Measurements from ENCODE around the gene PLXDC2.

PLXDC2 gene

DNA sequence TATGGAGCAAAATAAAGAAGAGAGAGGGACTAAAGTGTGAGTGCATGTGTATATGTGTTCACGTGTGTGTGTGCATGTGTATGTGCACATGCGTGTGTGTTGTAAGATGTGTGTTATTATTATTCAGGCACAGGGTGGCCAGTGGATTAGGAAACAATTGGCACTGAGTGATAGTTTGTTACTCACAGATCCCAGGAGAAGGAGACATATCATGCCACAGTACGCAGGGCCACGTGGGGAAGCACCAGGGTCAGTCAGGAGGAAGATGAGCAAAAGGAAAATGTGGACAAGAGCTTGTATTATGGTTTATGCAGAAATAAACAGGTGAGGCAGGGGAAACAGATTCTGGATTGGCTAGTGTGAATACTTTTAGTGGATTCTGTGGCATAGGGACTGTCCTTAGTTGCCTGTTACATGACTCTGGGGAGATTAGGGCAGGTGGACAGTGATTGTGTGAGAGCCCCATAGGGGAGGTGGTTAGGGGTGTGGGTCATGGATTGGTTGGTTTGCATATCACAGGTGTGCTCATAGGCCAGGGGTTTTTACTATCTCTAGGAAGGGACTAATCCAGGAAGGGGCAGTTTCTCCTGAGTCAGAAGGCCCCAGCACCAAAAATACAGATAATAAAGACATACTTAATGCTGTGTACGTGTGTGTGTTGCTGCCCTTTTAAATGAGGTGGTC, 90.0 kb downstream of the PLXDC2 start:
- FAIRE-seq (no peak), DNase-seq (ENCODE audit: low spot score) (no peak)

DNA sequence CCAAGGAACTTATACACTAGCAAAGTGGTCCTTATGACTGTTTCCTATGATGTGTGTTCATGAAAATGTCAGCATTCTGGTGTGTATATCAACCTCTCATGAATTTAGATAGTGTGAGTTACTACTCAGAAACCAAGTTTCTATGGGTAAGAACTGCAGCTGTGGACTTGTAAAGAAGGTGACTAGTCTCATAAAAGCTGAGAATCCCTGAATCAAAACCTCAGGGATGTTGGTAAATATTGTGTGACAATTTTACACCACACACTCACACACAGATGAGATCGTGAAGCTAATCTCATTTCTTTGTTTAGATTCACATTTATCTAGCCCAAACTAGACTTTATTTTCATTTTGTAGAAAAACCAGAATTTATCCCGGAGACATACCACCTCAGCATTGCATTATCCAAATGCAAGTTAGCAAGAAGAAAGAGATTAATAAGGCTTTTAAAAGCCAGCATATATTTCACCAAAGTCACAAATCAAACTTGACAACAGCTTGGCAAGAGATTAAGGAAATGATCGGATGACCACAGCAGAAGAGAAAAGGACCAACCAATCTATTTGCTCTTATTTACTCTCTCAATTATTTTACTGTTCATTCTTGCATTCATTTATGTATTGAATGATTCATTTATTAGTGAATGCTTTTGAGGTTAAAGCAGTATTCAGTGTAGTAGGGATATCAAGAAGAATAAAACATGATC, 92.9 kb downstream of the PLXDC2 start:
- DNase-seq (ENCODE audit: low spot score): no peak
- no peak for FAIRE-seq

GRCh38 chr10:19911886-19912285, 95.7 kb downstream of the PLXDC2 start:
- DNase-seq (ENCODE audit: low spot score) (no peak), FAIRE-seq (no peak)

DNA sequence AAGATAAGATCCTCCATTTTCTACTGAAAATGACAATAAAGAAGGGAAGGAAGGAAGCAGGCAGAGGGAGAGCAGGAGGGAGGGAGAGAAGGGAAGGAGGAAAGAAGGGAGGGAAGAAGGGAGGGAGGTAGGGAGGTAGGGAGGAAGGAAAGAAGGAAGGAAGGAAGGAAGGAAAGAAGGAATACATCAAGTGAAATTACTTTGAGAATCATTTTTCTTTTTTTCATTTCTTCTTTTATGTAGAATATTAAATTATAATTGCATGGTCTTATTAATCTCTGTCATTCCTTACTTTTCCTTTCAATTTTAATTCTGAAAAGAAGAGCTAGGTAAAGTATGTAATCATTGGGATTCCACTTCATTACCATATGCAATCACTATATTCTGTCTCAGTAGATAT, 97.8 kb downstream of the PLXDC2 start:
- DNase-seq (ENCODE audit: low spot score) (no peak), FAIRE-seq (no peak)

DNA sequence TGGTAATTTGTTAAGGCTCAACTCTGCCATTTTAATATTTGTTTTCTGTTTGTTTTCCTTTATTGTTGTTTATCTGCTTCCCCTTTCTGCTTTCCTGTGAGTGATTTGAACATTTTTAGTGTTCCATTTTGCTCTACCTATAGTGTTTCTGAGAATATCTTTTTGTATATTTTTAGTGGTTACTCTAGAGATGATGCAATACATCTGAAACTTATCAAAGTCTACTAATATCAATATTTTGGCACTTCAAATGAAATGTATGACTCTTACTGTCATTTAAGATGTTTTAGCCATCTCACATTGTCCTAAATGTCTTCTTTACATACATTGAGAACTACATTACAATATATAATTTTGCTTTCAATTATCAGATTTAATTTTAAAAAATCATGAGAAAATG, 98.9 kb downstream of the PLXDC2 start:
- DNase-seq (ENCODE audit: low spot score): no peak
- FAIRE-seq: no peak

DNA sequence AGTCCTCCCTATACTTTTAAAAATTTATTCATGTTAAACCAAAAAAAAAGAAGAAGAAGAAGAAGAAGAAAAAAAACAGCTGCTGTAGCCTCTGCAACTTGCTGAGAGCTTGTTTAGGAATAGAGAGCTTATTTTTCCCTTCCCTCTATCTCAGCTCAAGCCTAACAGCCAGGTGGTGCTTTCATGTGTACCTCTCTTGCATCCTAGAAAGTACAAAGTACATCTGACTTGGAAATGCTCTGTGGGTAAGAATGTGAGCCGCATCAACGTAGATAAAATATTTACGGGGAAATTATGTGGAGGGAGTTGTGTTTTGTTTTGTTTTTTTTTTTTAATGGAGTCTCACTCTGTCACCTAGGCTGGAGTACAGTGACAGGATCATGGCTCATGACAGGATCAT, 99.6 kb downstream of the PLXDC2 start:
- FAIRE-seq (no peak), DNase-seq (ENCODE audit: low spot score) (no peak)

DNA sequence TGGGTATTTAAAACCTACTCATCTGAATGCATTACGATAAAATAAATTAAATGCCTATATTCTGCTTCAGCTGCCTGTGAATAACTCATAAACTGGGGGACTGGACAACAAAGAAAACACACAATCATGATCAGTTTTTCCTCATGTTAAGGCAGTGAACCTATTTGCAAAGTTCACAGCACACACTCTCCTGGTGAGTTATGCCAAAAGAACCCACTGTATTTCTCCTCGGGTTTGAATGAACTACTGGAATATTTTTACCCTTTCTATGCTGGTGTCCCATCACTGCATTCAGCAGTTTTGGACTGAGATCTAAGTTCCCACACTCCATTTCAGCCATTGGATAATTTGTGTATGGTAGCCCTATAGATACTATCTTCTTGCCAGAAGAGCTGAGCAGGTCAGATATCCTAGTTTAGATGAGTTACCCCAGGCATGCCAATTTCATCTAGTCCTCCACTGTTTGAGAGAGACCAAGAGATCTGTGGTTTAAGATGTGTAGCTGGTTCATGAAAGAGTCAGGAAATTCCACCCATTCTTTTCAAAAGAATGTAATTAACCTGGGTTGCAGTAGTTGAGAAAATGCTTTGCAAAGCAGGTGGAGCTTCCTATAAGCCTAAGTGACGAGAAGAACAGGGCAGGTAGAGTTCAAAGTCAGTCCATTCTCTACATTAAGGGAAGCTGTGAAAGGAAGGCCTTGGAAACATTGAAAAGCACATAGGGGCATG, 101.7 kb downstream of the PLXDC2 start:
- FAIRE-seq (no peak), DNase-seq (ENCODE audit: low spot score) (no peak)

DNA sequence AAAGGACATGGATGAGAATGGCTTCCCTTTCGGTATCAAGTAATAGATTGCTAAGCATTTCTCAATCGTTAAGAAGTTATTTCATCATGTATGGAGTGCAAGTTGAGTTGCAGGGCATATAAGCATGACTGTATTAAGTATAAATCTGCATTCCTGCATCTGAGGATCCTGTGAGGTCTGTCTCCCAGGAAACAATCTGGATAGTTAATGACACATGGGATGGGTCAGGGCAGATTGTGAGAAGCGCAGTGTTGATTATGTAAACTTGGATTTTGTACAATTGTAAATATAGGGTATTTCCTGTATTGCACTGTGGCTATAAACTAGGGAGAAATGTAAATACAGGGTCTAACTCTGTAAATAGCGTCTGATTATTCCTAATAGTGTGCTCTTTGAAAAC, 102.6 kb downstream of the PLXDC2 start:
- DNase-seq (ENCODE audit: low spot score): no peak

GRCh38 chr10:19919671-19920070, 103.4 kb downstream of the PLXDC2 start:
- no peak for FAIRE-seq
- DNase-seq (ENCODE audit: low spot score): no peak

More for the DNA sequence above, 102.6 kb downstream of the PLXDC2 start:
- FAIRE-seq: no peak

DNA sequence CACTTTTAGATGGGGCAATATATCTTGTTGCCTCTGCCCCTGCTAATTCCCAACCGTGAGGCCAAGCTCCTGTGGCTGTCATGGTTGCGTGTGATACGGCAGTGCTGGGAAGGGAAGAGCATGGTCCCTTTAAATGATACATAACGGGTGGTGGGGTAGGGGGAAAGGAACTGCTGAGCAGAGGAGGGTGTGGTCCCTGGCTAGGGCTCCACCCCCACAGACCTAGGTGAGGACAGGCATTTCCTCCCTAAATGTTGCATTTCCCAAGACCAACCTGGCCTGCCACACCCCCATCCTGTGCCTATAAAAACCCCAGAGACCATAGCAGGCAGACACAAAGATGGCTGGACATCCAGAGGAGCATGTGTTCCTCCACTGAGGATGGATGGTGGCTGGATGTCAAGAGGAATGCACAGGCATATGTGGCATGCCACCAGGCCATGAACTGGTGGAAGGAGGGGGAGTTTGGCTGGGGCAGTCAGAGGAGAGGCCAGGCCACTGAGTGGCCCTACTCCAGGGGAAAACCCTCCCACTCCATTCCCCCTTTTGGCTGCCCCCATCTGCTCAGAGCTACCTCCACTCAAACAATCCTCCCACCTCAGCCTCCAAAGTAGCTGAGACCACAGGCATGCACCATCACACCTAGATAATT, 104.0 kb downstream of the PLXDC2 start:
- FAIRE-seq: no peak
- DNase-seq (ENCODE audit: low spot score): no peak

DNA sequence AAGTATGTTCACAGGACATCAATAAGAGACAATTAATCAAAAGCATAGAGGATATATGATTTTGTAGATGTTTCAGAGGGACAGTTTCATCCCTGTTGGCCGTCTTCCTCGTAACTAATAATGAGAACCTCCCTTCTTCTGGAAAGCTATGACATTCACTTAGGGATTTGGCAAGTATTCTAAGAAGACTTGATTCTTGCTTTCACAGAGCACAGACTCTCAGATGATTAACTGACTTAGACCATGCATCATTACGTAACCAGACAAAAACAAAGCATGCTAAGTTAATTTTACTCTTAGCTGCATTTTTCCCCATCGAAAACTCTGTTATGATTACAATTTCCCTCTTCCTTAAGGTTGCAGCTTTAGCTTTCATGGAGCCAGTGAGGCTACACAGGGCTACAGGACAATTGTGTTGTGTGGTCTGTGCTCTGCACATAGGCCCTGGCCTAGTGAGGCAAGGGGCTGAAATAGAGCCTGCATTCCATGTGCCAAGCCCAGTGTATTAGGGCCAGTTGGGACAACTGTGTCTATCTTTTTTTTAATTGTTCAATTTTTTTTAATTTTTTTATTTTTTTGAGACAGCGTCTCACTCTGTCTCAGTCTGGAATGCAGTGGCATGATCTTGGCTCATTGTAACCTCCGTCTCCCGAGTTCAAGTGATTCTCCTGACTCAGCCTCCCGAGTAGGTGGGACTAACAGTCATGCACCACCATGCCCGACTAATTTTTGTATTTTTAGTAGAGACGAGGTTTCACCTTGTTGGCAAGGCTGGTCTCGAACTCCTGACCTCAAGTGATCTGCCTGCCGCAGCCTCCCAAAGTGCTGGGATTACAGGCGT, 105.3 kb downstream of the PLXDC2 start:
- DNase-seq (ENCODE audit: low spot score) (no peak), FAIRE-seq (no peak)

- DNase-seq (ENCODE audit: low spot score): peak; percentile 24
- FAIRE-seq: peak; percentile 61
Observed at GRCh38 chr10:19922236-19922963, 106.2 kb downstream of the PLXDC2 start.

- no peak for FAIRE-seq
Observed at GRCh38 chr10:19925064-19925463, 108.8 kb downstream of the PLXDC2 start.

GRCh38 chr10:19928936-19929335, 112.7 kb downstream of the PLXDC2 start:
- DNase-seq (ENCODE audit: low spot score) (no peak), FAIRE-seq (no peak)

More at GRCh38 chr10:19925064-19925463, 108.8 kb downstream of the PLXDC2 start:
- no peak for DNase-seq (ENCODE audit: low spot score)

DNA sequence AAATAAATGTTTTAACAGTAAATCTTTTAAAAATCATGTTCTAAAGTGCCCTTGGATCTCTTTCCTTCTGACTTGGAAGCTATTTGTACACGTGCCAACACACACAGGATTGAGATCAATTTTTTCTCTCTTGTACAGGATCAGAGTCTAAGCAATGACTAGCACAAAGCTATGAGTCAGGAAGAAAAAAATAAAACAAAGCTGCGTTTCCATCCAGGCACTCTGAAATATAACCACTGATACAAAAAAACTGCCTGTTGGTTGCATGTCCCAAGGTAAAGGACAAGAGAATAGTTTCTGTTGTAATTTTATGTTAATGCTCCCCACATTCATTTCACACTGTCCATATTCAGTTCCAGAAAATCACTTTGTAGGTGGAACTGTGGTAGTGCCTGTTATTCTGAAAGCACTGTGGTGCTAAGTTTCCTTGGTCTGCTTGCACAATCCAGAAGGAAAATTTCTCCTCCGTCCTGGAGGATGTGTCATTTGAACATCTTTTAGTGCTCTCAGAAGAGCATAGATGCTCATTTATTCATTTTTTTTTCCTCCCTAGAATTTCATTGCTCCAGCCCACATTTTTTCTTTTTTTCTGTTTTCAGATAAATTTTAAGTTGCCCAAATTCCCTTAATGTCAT, 113.4 kb downstream of the PLXDC2 start:
- peak; percentile 43 for FAIRE-seq
- no peak for DNase-seq (ENCODE audit: low spot score)

DNA sequence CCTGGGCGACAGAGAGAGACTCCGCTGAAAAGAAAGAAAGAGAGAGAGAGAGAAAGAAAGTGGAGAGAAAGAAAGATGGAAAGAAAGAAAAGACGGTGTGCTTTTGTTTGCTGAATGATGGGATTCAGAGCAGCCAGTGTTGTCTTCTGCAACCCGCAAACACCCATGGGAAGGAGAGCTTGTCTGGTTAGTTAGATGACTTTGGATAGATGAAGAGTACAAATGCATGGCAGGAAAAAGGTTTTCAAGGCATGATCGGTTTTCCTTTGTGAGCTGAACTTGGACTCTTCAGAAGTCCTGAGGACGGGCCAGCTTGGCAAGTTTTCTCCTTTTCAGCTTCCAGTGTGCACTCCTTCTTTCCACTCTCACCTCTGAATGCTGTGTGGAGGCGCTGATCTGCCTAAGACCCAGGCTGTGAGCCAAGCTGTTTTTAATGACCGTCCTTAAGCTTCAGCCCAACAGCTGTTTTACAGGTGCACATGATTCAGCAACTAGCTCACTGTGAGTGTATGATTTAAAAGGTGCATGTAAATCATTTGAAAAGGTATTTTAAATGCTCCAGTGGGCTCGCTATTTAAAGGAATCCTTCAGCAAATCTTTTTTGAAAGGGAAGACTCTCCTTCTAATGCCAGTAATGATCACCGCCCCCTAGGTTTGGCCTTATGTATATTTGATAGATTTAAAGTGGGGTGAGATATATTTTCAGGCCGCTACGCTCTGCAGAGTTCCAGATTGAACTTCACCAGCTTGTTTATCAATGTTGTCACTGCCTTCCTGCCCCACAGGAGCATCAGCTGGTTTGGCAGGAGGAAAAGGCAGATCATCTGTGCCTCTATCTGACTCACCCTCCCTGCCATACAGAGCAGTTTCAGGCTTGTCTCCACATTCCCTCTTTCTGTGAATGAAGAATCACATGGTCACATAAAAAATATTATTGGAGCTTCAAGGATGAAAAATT, 115.0 kb downstream of the PLXDC2 start:
- DNase-seq (ENCODE audit: low spot score) (no peak), FAIRE-seq (peak; percentile 56)

GRCh38 chr10:19931894-19932590, 115.8 kb downstream of the PLXDC2 start:
- no peak for FAIRE-seq
- no peak for DNase-seq (ENCODE audit: low spot score)

- no peak for DNase-seq (ENCODE audit: low spot score)
- FAIRE-seq: no peak
Observed at GRCh38 chr10:19932806-19933371, 116.7 kb downstream of the PLXDC2 start.
